Measurements from ENCODE around the gene SKIC8. TPM values are rescaled to one million over a fixed set of nuclear protein-coding genes. Genes with fewer than 3 reads are reported as not detected.

SKIC8 gene
- total RNA-seq, 1 experiment from 2014 or later, result 87.1 TPM

- Histone ChIP-seq H3K36me3 (replicated peaks; ENCODE audit: control insufficient read depth, insufficient read depth, low read length) (no peaks in the 10 kb centered on the region), H3K4me3 (ENCODE audit: insufficient read depth, low read depth, low read length) (no peak overlapping the region), H3K27me3 (ENCODE audit: control insufficient read depth, insufficient read depth, low read length) (no peaks in the 10 kb centered on the region)
- peak; percentile 84 for DNase-seq
These were observed 57.3 kb downstream of the SKIC8 start for GRCh38 chr15:78242128-78242527.

- DNase-seq, result peak; percentile 94
- Histone ChIP-seq H3K4me3 (ENCODE audit: insufficient read depth, low read depth, low read length) (no peak overlapping the region), H3K36me3 (replicated peaks; ENCODE audit: control insufficient read depth, insufficient read depth, low read length) (no peaks in the 10 kb centered on the region), H3K27me3 (ENCODE audit: control insufficient read depth, insufficient read depth, low read length) (no peaks in the 10 kb centered on the region)
These were observed 58.4 kb downstream of the SKIC8 start for GRCh38 chr15:78241017-78241416.

GRCh38 chr15:78239811-78240210 lies 59.6 kb downstream of the SKIC8 start:
- no peak overlapping the region for H3K4me3 ChIP-seq (ENCODE audit: insufficient read depth, low read depth, low read length)
- DNase-seq, result no peak

GRCh38 chr15:78237146-78237545 lies 62.3 kb downstream of the SKIC8 start:
- Histone ChIP-seq H3K27me3 (ENCODE audit: control insufficient read depth, insufficient read depth, low read length) (no peaks in the 10 kb centered on the region), H3K36me3 (replicated peaks; ENCODE audit: control insufficient read depth, insufficient read depth, low read length) (no peaks in the 10 kb centered on the region), H3K4me3 (ENCODE audit: insufficient read depth, low read depth, low read length) (no peak overlapping the region)
- DNase-seq, result no peak

More at GRCh38 chr15:78239811-78240210, 59.6 kb downstream of the SKIC8 start:
- H3K36me3 ChIP-seq (replicated peaks; ENCODE audit: control insufficient read depth, insufficient read depth, low read length), result no peaks in the 10 kb centered on the region
- H3K27me3 ChIP-seq (ENCODE audit: control insufficient read depth, insufficient read depth, low read length), result no peaks in the 10 kb centered on the region

GRCh38 chr15:78236491-78236890 lies 62.9 kb downstream of the SKIC8 start:
- Histone ChIP-seq H3K36me3 (replicated peaks; ENCODE audit: control insufficient read depth, insufficient read depth, low read length) (no peaks in the 10 kb centered on the region), H3K4me3 (ENCODE audit: insufficient read depth, low read depth, low read length) (no peak overlapping the region), H3K27me3 (ENCODE audit: control insufficient read depth, insufficient read depth, low read length) (no peaks in the 10 kb centered on the region)
- DNase-seq, result no peak

- Histone ChIP-seq H3K4me3 (ENCODE audit: insufficient read depth, low read depth, low read length) (no peak within 1 kb of the TSS), H3K27me3 (ENCODE audit: control insufficient read depth, insufficient read depth, low read length) (no peaks in the 10 kb centered on the region), H3K36me3 (replicated peaks; ENCODE audit: control insufficient read depth, insufficient read depth, low read length) (no peaks in the 10 kb centered on the region)
- DNase-seq, result peak; percentile 79
These were observed 64.8 kb downstream of the SKIC8 start, which contains the start of gene ACSBG1 for GRCh38 chr15:78234515-78235040. Gene ACSBG1 (minus strand): TSS chr15:78234565. CDS start chr15:78234501, 64 bp downstream.

GRCh38 chr15:78233496-78233895 lies 65.9 kb downstream of the SKIC8 start:
- H3K36me3 ChIP-seq (replicated peaks; ENCODE audit: control insufficient read depth, insufficient read depth, low read length), result no peaks in the 10 kb centered on the region
- no peak for DNase-seq
- H3K27me3 ChIP-seq (ENCODE audit: control insufficient read depth, insufficient read depth, low read length), result no peaks in the 10 kb centered on the region
- no peak overlapping the region for H3K4me3 ChIP-seq (ENCODE audit: insufficient read depth, low read depth, low read length)

Other genes with a start within 250 kb of the SKIC8 start
- gene TBC1D2B, start 221.9 kb downstream of the SKIC8 start, total RNA-seq (2014; rRNA removed; shearing (Covaris generic)), result 9.9 and 15.7 TPM in 2 replicates
- gene SH2D7, start 207.0 kb downstream of the SKIC8 start, total RNA-seq (2014; rRNA removed; shearing (Covaris generic)), result not detected in 2 replicates
- 56.7 and 64.5 TPM in 2 replicates for gene CIB2, start 168.2 kb downstream of the SKIC8 start, total RNA-seq (2014; rRNA removed; shearing (Covaris generic))
- gene IDH3A, start 150.2 kb downstream of the SKIC8 start, total RNA-seq (2014; rRNA removed; shearing (Covaris generic)), result 27.4 and 30.4 TPM in 2 replicates
- gene ACSBG1, start 65.0 kb downstream of the SKIC8 start, total RNA-seq (2014; rRNA removed; shearing (Covaris generic)), result 2.7 and 3.9 TPM in 2 replicates
- 0.03 and 0.11 TPM in 2 replicates for gene DNAJA4, start 35.0 kb downstream of the SKIC8 start, total RNA-seq (2014; rRNA removed; shearing (Covaris generic))
- 744 and 864 TPM in 2 replicates for gene CRABP1, start 40.7 kb upstream of the SKIC8 start, total RNA-seq (2014; rRNA removed; shearing (Covaris generic))
- gene IREB2, start 138.6 kb upstream of the SKIC8 start, total RNA-seq (2014; rRNA removed; shearing (Covaris generic)), result 37.6 and 49.9 TPM in 2 replicates
- 1.9 and 2.9 TPM in 2 replicates for gene HYKK, start 208.0 kb upstream of the SKIC8 start, total RNA-seq (2014; rRNA removed; shearing (Covaris generic))
- gene PSMA4, start 240.8 kb upstream of the SKIC8 start, total RNA-seq (2014; rRNA removed; shearing (Covaris generic)), result 295 and 308 TPM in 2 replicates

All from H7 (cell line).